Right lobe of liver (tissue), 4 donors: ENCODE measurements around the gene PRIMPOL.

ENCODE experiments used
- CTCF ChIP-seq, 4 donors: fragments of 200-600 bp in 3 of 4; fragments of 450-650 bp in 1 of 4; IDR thresholded peaks; one replicate each; pipeline versions ENCODE4 v1.5.1 to v1.8.0; 2016 to 2022; ENCODE audit warnings: antibody characterized with exemption in 4 of 4, mild to moderate bottlenecking in 2 of 4
- POLR2A ChIP-seq: fragments of 450-650 bp; IDR thresholded peaks from one replicate; pipeline ENCODE4 v1.6.1; 2017; ENCODE audit warnings: antibody characterized with exemption, mild to moderate bottlenecking
- donor health status: DM: no; HTN: no; CAD: no.
- donor health status: DM: no; HTN: no; CAD: no.
- donor health status: DM: no; HTN: yes; CAD: no.

DNA sequence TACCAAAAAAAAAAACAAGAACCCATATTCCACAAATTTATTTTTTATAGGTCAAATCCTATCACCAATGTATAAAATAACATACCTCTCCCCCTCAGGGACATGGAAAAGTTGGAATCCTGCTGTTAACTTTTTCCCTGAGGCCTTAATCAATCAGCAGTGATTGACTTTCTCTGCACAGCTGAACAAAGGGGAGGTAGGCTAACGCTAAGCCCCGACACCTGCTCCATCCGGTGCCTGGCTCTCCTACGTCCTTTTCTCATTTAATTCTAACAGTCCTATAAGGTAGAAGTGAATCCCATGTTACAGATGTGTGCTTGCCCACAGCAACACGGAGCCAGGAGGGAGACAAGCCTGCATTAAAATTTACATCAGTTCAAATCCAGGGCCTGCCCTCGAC lies 81.5 kb downstream of the PRIMPOL start:
- TF ChIP-seq CTCF (IDR thresholded peaks at IDR 0.05): no peak
- no peak for TF ChIP-seq POLR2A
